Measurements from ENCODE around the gene PPP1R36.

GRCh38 chr14:64602826-64603225, 53.1 kb downstream of the PPP1R36 start:
- TF ChIP-seq GATA2 (IDR thresholded peaks at IDR 0.05; ENCODE audit: low read depth, low read length) (no peak), GATA3 (IDR thresholded peaks at IDR 0.05; ENCODE audit: low read depth, low read length) (no peak)
